IgD-negative memory B cell (primary cell): Measurements from ENCODE around the gene ZNF234. TPM values are rescaled to one million over a fixed set of nuclear protein-coding genes. Genes with fewer than 3 reads are reported as not detected.
"Not testable (repeated sequence)": the region's sequence is repeated elsewhere in the genome, so short reads cannot be mapped to it uniquely, and the experiment has no call there.

Experiments
- H3K27ac Mint-ChIP-seq, 3 donors: one replicate each; pipeline ENCODE4 v1.8.0; 2020 to 2022; ENCODE audit warnings: mild to moderate bottlenecking in 3 of 3, mixed read lengths in 3 of 3, moderate library complexity in 1 of 3
- H3K27me3 Mint-ChIP-seq: one replicate; pipeline ENCODE4 v1.8.0; 2021; ENCODE audit warnings: mixed read lengths
- H3K36me3 Mint-ChIP-seq: one replicate; pipeline ENCODE4 v1.8.0; 2020; ENCODE audit warnings: mild to moderate bottlenecking, mixed read lengths
- H3K4me1 Mint-ChIP-seq, 3 donors: one replicate each; pipeline ENCODE4 v1.8.0; 2020 to 2022; ENCODE audit warnings: mixed read lengths in 3 of 3, mild to moderate bottlenecking in 1 of 3
- H3K4me3 Mint-ChIP-seq, 4 donors: one replicate each; pipeline ENCODE4 v1.8.0; 2020 to 2022; ENCODE audit warnings: mild to moderate bottlenecking in 4 of 4, mixed read lengths in 4 of 4, moderate library complexity in 3 of 4
- H3K9me3 Mint-ChIP-seq, 3 donors: one replicate each; pipeline ENCODE4 v1.8.0; 2020 to 2021; ENCODE audit warnings: mixed read lengths in 3 of 3, mild to moderate bottlenecking in 1 of 3
- polyA plus RNA-seq: library from polyadenylated mRNA; unstranded; fragments of 300-500 nt; fragmentation: Illumina TruSeq; gene quantifications from one replicate; pipeline ENCODE4 v1.2.3, GENCODE V29; 2021

The ZNF234 gene
- polyA plus RNA-seq, 1 donor from 2014 or later: 8.6 TPM

GRCh38 chr19:44151491-44151890, 10.1 kb downstream of the ZNF234 start:
- peaks cover 0 to 4% (median 0%) of the 10 kb centered on the region in 3 donors for H3K4me1 Mint-ChIP-seq
- no peak overlapping the region for H3K4me3 Mint-ChIP-seq
- no peak overlapping the region for H3K27ac Mint-ChIP-seq
- H3K36me3 Mint-ChIP-seq: peaks cover 46% of the 10 kb centered on the region
- no peaks in the 10 kb centered on the region for H3K27me3 Mint-ChIP-seq
- peaks cover 12 to 35% (median 21%) of the 10 kb centered on the region in 3 donors for H3K9me3 Mint-ChIP-seq

GRCh38 chr19:44156475-44156874, 15.1 kb downstream of the ZNF234 start:
- H3K4me3 Mint-ChIP-seq: no peak overlapping the region
- H3K4me1 Mint-ChIP-seq: no peaks in the 10 kb centered on the region
- peaks cover 18 to 50% (median 44%) of the 10 kb centered on the region in 3 donors for H3K9me3 Mint-ChIP-seq
- no peaks in the 10 kb centered on the region for H3K27me3 Mint-ChIP-seq
- H3K36me3 Mint-ChIP-seq: peaks cover 34% of the 10 kb centered on the region
- no peak overlapping the region for H3K27ac Mint-ChIP-seq

GRCh38 chr19:44163789-44164188, 22.4 kb downstream of the ZNF234 start:
- Mint-ChIP-seq H3K36me3 (peaks cover 13% of the 10 kb centered on the region), H3K27ac (peak overlapping the region in 1 of 3 donors; percentile 72), H3K27me3 (no peaks in the 10 kb centered on the region), H3K4me1 (peaks cover 19 to 27% (median 23%) of the 10 kb centered on the region in 3 donors), H3K9me3 (peaks cover 19 to 37% (median 28%) of the 10 kb centered on the region in 3 donors), H3K4me3 (peak overlapping the region in 1 of 4 donors; percentile 16)

GRCh38 chr19:44164327-44164672, 22.9 kb downstream of the ZNF234 start:
- Mint-ChIP-seq H3K4me1 (peaks cover 19 to 27% (median 23%) of the 10 kb centered on the region in 3 donors), H3K9me3 (peaks cover 18 to 37% (median 28%) of the 10 kb centered on the region in 3 donors), H3K27me3 (no peaks in the 10 kb centered on the region), H3K27ac (peak overlapping the region in 2 of 3 donors; percentile 19 to 97), H3K4me3 (peak overlapping the region; percentile 92 to 100 (median 97)), H3K36me3 (peaks cover 15% of the 10 kb centered on the region)

GRCh38 chr19:44164673-44165512, 23.5 kb downstream of the ZNF234 start, which contains the start of gene ZNF226:
TSS of gene ZNF226 (plus strand) at chr19:44165100. CDS start at chr19:44170081, 4,981 bp downstream.
- H3K27me3 Mint-ChIP-seq: no peaks in the 10 kb centered on the region
- H3K9me3 Mint-ChIP-seq: peaks cover 15 to 37% (median 25%) of the 10 kb centered on the region in 3 donors
- H3K27ac Mint-ChIP-seq: peak within 1 kb of the TSS; percentile 19 to 97 (median 97)
- H3K36me3 Mint-ChIP-seq: peaks cover 18% of the 10 kb centered on the region
- peak within 1 kb of the TSS; percentile 92 to 100 (median 97) for H3K4me3 Mint-ChIP-seq
- peaks cover 19 to 27% (median 23%) of the 10 kb centered on the region in 3 donors for H3K4me1 Mint-ChIP-seq

GRCh38 chr19:44170660-44171059, 29.3 kb downstream of the ZNF234 start:
- Mint-ChIP-seq H3K4me1 (peaks cover 10 to 16% (median 10%) of the 10 kb centered on the region in 3 donors), H3K9me3 (peaks cover 25 to 44% (median 34%) of the 10 kb centered on the region in 3 donors), H3K36me3 (peaks cover 55% of the 10 kb centered on the region)
- not testable (repeated sequence) for H3K4me3 Mint-ChIP-seq, H3K27me3 Mint-ChIP-seq, H3K27ac Mint-ChIP-seq

GRCh38 chr19:44176590-44176989, 35.2 kb downstream of the ZNF234 start:
- H3K4me3 Mint-ChIP-seq: no peak overlapping the region
- H3K36me3 Mint-ChIP-seq: peaks cover 51% of the 10 kb centered on the region
- H3K27me3 Mint-ChIP-seq: no peaks in the 10 kb centered on the region
- no peaks in the 10 kb centered on the region for H3K4me1 Mint-ChIP-seq
- H3K27ac Mint-ChIP-seq: no peak overlapping the region
- peaks cover 28 to 56% (median 50%) of the 10 kb centered on the region in 3 donors for H3K9me3 Mint-ChIP-seq

- no peaks in the 10 kb centered on the region for H3K27me3 Mint-ChIP-seq
- H3K9me3 Mint-ChIP-seq: peaks cover 17 to 60% (median 48%) of the 10 kb centered on the region in 3 donors
- H3K36me3 Mint-ChIP-seq: peaks cover 15% of the 10 kb centered on the region
- H3K27ac Mint-ChIP-seq: no peak overlapping the region
- peaks cover 0 to 2% (median 0%) of the 10 kb centered on the region in 3 donors for H3K4me1 Mint-ChIP-seq
- no peak overlapping the region for H3K4me3 Mint-ChIP-seq
These were observed 39.6 kb downstream of the ZNF234 start for GRCh38 chr19:44180968-44181367.

- Mint-ChIP-seq H3K9me3 (peaks cover 17 to 52% (median 40%) of the 10 kb centered on the region in 3 donors), H3K36me3 (peaks cover 5% of the 10 kb centered on the region), H3K27me3 (no peaks in the 10 kb centered on the region), H3K4me1 (peaks cover 0 to 2% (median 0%) of the 10 kb centered on the region in 3 donors), H3K27ac (no peak overlapping the region), H3K4me3 (peak overlapping the region in 1 of 4 donors; percentile 68)
These were observed 40.8 kb downstream of the ZNF234 start for GRCh38 chr19:44182145-44182544.

- Mint-ChIP-seq H3K4me3 (no peak overlapping the region), H3K27me3 (no peaks in the 10 kb centered on the region), H3K9me3 (peaks cover 15 to 40% (median 31%) of the 10 kb centered on the region in 3 donors), H3K36me3 (peaks cover 4% of the 10 kb centered on the region), H3K27ac (no peak overlapping the region), H3K4me1 (peaks cover 0 to 2% (median 0%) of the 10 kb centered on the region in 3 donors)
These were observed 48.7 kb downstream of the ZNF234 start for GRCh38 chr19:44190020-44190419.

- peak overlapping the region in 1 of 4 donors; percentile 73 for H3K4me3 Mint-ChIP-seq
- H3K4me1 Mint-ChIP-seq: no peaks in the 10 kb centered on the region
- peaks cover 6% of the 10 kb centered on the region for H3K36me3 Mint-ChIP-seq
- H3K27ac Mint-ChIP-seq: no peak overlapping the region
- no peaks in the 10 kb centered on the region for H3K27me3 Mint-ChIP-seq
- peaks cover 12 to 49% (median 32%) of the 10 kb centered on the region in 3 donors for H3K9me3 Mint-ChIP-seq
These were observed 50.8 kb downstream of the ZNF234 start for GRCh38 chr19:44192127-44192526.

GRCh38 chr19:44196772-44197171, 55.4 kb downstream of the ZNF234 start:
- Mint-ChIP-seq H3K27ac (no peak overlapping the region), H3K4me1 (no peaks in the 10 kb centered on the region), H3K27me3 (no peaks in the 10 kb centered on the region), H3K4me3 (no peak overlapping the region), H3K36me3 (peaks cover 6% of the 10 kb centered on the region), H3K9me3 (peaks cover 9 to 43% (median 23%) of the 10 kb centered on the region in 3 donors)

- Mint-ChIP-seq H3K9me3 (peaks cover 8 to 27% (median 20%) of the 10 kb centered on the region in 3 donors), H3K27me3 (peaks cover 2% of the 10 kb centered on the region), H3K4me3 (peak overlapping the region in 1 of 4 donors; percentile 40), H3K27ac (peak overlapping the region in 1 of 3 donors; percentile 50), H3K36me3 (peaks cover 15% of the 10 kb centered on the region), H3K4me1 (peaks cover 5 to 6% (median 6%) of the 10 kb centered on the region in 3 donors)
These were observed 61.1 kb downstream of the ZNF234 start for GRCh38 chr19:44202470-44202869.

- Mint-ChIP-seq H3K4me1 (peaks cover 7 to 11% (median 7%) of the 10 kb centered on the region in 3 donors), H3K9me3 (peaks cover 8 to 25% (median 20%) of the 10 kb centered on the region in 3 donors), H3K27me3 (peaks cover 2% of the 10 kb centered on the region), H3K27ac (peak overlapping the region in 1 of 3 donors; percentile 50), H3K4me3 (peak overlapping the region in 1 of 4 donors; percentile 24), H3K36me3 (peaks cover 13% of the 10 kb centered on the region)
These were observed 61.6 kb downstream of the ZNF234 start for GRCh38 chr19:44202974-44203373.

- H3K27me3 Mint-ChIP-seq, H3K27ac Mint-ChIP-seq, H3K4me3 Mint-ChIP-seq: not testable (repeated sequence)
- peaks cover 12% of the 10 kb centered on the region for H3K36me3 Mint-ChIP-seq
- H3K4me1 Mint-ChIP-seq: peaks cover 7 to 11% (median 7%) of the 10 kb centered on the region in 3 donors
- H3K9me3 Mint-ChIP-seq: peaks cover 8 to 25% (median 19%) of the 10 kb centered on the region in 3 donors
These were observed 62.5 kb downstream of the ZNF234 start for GRCh38 chr19:44203877-44204276.
